Stimulated activated CD4-positive, alpha-beta T cell treated with anti-CD3 and anti-CD28 coated beads, Interleukin-12 subunit alpha, Interleukin-12 subunit beta, amount 100 ng/mL, for 48 hours (primary cell): ENCODE data around the gene PAM16.

Experiments
- DNase-seq, 3 donors: peaks; one replicate each; pipeline ENCODE4 v3.0.0-alpha.2; 2020; ENCODE audit warnings: low read depth in 2 of 3, low spot score in 1 of 3

Gene PAM16

DNA sequence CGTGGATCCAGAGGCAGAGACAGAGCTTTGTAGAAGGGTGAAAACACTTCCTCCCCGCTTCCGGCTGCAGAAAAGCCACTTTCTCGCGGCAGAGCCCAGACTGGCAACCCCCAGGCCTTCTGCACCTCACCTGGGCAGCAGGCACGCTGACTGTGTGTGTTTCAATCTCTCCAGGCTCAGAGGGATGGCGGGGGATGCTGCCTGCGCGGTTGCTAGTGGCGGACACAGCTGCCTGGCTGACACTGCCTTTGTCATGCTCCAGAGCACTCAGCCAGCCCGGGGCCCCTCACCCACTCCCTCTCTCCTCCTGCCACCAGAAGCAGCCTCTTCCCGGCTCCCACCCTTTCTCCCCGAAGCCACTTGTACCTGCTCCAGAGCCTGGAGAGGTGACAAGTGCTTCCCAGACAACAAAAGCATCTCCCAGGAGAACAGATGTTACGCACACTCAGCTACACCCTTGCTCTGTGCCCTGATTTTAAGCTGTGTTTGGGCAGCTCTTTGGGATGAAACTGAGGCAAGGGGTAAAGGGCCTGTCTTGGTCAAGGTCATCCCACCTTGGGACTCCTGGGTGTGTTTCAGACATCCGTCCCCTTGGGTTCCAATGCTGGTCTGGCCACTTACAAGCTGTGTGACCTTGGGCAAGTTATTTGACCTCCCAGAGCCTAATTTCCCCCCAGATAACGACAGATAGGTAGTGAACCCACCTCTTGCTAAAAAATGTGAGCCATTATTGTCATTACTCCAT, 44.5 kb downstream of the PAM16 start:
- DNase-seq = no peak

DNA sequence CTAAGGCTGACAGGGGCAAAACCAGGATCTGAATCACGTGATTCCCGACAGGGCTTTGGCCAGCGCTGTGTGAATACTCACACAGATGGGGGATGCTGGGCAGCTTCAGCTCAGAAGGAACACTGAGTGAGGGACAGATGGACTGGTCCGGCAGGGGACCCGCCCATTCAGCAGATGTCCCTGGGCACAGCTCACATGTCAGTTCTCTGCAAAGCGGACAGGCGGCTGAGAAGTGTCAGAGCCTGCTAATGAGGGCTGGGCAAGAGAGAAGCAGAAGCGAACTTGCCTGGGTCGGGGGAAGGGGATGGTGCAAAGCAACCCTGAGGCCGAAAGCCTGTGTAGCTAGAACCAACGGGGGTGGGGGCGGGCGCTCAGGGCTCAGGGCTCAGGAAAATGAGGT, 47.1 kb downstream of the PAM16 start:
- DNase-seq = no peak

DNA sequence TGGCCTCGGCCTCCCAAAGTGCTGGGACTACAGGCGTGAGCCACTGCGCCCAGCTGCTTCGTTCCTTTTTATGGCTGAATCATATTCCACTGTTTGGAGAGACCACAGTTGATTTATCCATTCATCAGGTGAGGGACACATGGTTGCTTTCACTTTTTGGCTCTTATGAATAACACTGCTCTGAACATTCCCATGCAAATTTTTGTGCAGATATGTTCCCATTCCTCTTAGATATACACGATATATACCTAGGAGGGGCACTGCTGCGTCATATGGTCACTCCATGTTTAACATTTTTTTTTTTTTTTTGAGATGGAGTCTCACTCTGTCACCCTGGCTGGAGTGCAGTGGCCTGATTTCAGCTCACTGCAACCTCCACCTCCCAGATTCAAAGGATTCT, 49.2 kb downstream of the PAM16 start:
- no peak for DNase-seq

DNA sequence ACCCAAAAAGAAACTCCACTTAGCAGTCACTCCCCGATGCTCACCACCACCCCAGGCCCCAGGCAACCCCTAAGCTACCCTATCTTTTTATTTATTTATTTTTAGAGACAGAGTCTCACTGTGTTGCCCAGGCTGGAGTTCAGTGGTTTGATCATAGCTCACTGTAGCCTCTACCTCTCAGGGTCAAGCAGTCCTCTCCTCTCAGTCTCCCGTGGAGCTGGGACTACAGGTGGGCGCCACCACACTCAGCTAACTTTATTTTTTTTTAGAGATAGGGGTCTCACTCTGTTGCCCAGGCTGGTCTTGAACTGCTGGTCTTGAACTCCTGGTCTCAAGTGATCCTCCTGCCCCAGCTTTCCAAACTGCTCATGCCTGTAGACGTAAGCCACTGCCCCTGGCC, 49.9 kb downstream of the PAM16 start:
- DNase-seq = no peak

DNA sequence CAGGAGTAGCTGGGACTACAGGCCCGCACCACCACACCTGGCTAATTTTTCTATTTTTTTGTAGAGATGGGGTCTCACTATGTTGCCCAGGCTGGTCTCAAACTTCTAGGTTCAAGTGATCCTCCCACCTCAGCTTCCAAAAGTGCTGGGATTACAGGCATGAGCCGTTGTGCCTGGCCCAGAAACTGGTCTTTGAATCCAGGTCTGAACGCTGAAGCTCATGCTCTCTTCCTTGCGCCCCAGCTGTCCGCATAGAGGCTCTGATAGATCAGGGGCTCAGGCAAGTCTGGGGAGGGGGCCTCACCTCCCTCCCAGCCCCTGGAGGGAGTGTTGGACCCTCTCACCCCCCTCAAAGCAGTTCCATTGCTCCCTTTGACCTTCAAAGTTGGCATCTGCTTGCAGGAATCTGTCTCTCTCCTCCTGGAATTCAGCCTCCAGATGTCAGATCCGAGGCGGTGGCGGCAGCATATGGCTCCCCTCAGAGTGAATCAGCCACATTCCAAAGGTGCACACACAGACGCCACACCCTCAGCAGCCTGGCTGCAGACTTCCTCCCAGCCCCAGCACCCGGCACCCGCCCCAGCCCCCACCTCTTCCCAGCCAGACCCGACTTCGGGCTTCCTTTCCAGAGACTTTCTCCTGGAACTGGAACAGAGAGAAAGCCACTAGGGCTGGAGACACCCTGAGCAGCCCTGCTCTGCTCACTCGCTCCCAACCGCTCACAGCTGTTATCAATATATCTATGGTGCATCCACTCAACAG, 52.2 kb downstream of the PAM16 start:
- no peak for DNase-seq

DNA sequence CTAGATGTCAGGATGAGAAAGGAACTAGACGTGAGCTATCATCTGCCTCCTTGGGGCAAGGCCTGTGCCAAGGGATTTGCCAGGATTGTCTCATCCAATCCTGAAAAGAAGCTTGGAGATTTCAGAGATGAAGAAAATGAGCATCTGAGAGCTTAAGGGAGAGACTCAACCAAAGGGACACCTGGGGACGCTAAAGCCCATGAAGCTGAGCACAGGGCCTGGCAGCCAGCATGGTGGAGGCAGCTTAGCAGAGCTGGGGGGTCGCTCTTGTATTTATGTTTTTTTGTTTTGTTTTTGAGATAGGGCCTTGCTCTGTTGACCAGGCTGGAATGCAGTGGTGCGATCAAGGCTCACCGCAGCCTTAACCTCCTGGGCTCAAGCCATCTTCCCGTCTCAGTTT, 53.6 kb downstream of the PAM16 start:
- DNase-seq = no peak

DNA sequence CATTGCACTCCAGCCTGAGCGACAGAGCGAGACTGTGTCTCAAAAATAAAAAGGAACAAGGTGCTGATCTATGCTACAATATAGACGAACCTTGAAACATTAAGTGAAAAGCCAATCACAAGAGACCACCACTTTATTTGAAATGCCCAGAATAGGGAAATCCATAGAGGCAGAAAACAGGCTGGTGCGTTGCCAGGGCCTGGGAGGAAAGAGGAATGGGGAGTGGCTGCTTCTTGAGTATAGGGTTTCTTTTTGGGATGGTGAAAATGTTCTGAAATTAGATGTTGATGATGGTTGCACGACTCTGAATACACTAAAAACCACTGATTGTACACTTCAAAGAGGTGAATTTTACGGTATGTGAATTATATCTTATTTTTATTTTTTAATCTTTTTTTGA, 55.5 kb downstream of the PAM16 start:
- no peak for DNase-seq

DNA sequence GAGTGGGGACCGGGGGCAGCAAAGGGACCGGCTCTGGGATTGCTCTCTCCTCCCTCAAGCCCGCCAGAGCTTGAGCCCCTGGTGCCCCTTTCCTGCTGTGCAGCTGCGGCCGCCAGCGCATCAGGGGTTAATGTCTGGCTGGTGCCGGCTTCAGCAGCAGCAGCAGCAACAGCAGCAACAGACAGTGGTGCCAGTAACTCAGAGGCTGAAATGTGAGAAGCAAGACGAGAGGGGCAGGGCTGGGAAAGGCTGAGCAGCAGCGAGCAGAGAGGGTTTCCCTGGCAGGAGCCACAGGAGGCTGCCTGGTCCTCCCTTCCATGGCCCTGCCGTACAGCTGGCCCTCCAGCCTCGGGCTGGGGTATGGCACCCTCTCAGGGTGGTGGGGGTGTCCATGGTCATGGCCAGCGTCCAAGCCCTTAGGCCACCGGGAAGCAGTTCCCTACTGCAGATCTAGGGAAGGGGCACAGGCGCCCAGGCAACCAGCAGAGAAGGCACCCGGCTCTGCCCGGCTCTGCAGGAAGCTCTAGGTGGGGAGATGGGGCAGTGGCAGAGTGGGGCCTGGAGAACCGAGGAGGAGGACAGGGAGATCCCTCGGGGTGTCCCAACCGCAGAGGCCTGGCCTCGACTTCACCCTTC, 57.2 kb downstream of the PAM16 start:
- no peak for DNase-seq

DNA sequence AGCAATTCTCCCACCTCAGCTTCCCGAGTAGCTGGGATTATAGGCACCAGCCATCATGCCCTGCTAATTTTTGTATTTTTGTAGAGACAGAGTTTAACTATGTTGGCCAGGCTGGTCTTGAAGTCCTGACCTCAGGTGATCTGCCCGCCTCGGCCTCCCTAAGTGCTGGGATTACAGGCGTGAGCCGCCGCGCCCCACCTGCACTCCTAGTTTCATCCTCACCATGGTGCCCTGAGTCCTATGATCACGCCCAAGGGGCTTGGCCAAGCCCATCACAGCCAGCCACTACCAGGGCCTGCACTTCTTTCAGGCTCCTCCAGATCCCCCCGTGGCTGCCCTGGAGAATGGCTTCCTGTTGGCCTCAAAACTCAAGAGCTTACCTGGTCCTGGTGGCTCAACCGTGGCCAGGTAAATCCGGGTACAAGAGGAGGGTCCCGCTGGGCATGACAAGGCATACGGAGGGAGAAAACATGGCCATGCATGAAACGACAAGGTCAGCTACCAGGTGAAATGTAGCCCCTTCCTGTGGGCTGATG, 57.9 kb downstream of the PAM16 start:
- DNase-seq = no peak

DNA sequence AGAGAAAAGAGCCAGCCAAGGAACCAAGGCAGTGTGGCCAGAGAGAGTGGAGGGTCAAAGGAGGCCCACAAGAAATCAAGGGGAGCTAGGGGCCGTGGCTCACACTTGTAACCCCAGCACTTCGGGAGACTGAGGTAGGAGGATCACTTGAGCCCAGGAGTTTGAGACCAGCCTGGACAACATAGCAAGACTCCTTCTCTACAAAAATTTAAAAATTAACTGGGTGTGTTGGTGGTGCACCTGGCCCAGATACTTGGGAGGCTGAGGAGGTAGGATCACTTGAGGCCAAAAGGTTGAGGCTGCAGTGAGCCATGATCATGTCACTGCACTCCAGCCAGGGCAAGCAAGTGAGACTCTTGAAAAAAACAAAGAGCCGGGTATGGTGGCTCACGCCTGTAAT, 59.4 kb downstream of the PAM16 start:
- no peak for DNase-seq
